Neural cell (in vitro differentiated cells): Measurements from ENCODE around the gene ABHD16B. TPM values are rescaled to one million over a fixed set of nuclear protein-coding genes. Genes with fewer than 3 reads are reported as not detected.

ENCODE experiments used
- H2AFZ ChIP-seq: fragments of 200-600, 300-800 bp; sonication (generic), shearing (Covaris generic); 2 replicates; pipeline ENCODE4 v1.6.0; 2014; ENCODE audit warnings: low read depth, mild to moderate bottlenecking, antibody characterized with exemption, low read length, moderate library complexity
- H3F3A ChIP-seq: fragments of 200-600 bp; shearing (Covaris generic); 2 replicates; pipeline ENCODE4 v1.6.1; 2016; ENCODE audit warnings: mild to moderate bottlenecking, moderate library complexity, mixed read lengths, antibody characterized with exemption, low read length; ENCODE audit not compliant: insufficient read depth, poor library complexity, severe bottlenecking
- H3K27ac ChIP-seq: fragments of 200-600, 300-800 bp; sonication (generic), shearing (Covaris generic); 2 replicates; pipeline ENCODE4 v1.5.1; 2014; ENCODE audit warnings: mild to moderate bottlenecking, low read length, moderate library complexity
- H3K27me3 ChIP-seq: fragments of 300-800, 200-600 bp; sonication (generic), shearing (Covaris generic); 2 replicates; pipeline ENCODE4 v1.6.0; 2014; ENCODE audit warnings: mild to moderate bottlenecking, low read depth, low read length, moderate library complexity; ENCODE audit not compliant: insufficient read depth
- H3K36me3 ChIP-seq: fragments of 300-800, 200-600 bp; sonication (generic), shearing (Covaris generic); 2 replicates; pipeline ENCODE4 v1.5.1; 2014; ENCODE audit warnings: mild to moderate bottlenecking, antibody characterized with exemption, low read length, moderate library complexity; ENCODE audit not compliant: insufficient read depth
- H3K4me2 ChIP-seq: fragments of 300-800, 200-600 bp; sonication (generic), shearing (Covaris generic); 2 replicates; pipeline ENCODE4 v1.6.0; 2014; ENCODE audit warnings: mild to moderate bottlenecking, low read length
- H3K4me3 ChIP-seq: fragments of 300-800, 200-600 bp; sonication (generic), shearing (Covaris generic); 2 replicates; pipeline ENCODE4 v1.5.1; 2014; ENCODE audit warnings: mild to moderate bottlenecking, low read length, moderate library complexity
- H3K79me2 ChIP-seq: fragments of 200-600 bp; shearing (Covaris generic); replicated peaks from 2 replicates; pipeline ENCODE4 v1.6.0; 2014; ENCODE audit warnings: mild to moderate bottlenecking, low read length, moderate library complexity; ENCODE audit not compliant: insufficient read depth
- H3K9ac ChIP-seq: fragments of 300-800, 200-600 bp; sonication (generic), shearing (Covaris generic); 2 replicates; pipeline ENCODE4 v1.6.1; 2016; ENCODE audit warnings: mild to moderate bottlenecking, low read length, mixed read lengths
- H3K9me2 ChIP-seq: fragments of 200-600 bp; shearing (Covaris generic); 2 replicates; pipeline ENCODE4 v1.6.1; 2016; ENCODE audit warnings: mild to moderate bottlenecking, low read length, mixed read lengths; ENCODE audit not compliant: insufficient read depth
- H3K9me3 ChIP-seq: fragments of 200-600, 300-800 bp; sonication (generic), shearing (Covaris generic); 2 replicates; pipeline ENCODE4 v1.6.1; 2016; ENCODE audit warnings: mild to moderate bottlenecking, mixed run types, low read length, moderate library complexity, mixed read lengths
- H4K20me1 ChIP-seq: fragments of 200-600 bp; shearing (Covaris generic); 2 replicates; pipeline ENCODE4 v1.6.1; 2016; ENCODE audit warnings: mild to moderate bottlenecking, mixed run types; ENCODE audit not compliant: insufficient read depth
- EP300 ChIP-seq: fragments of 450-650 bp; conservative IDR thresholded peaks from 2 replicates; pipeline ENCODE4 v1.6.1; 2014; ENCODE audit warnings: antibody characterized with exemption, mild to moderate bottlenecking, moderate library complexity; ENCODE audit not compliant: poor library complexity, severe bottlenecking
- EZH2 ChIP-seq: fragments of 200-600, 300-800 bp; shearing (Covaris generic), sonication (generic); IDR thresholded peaks from 2 replicates; pipeline ENCODE4 v1.6.1; 2014; ENCODE audit warnings: antibody characterized with exemption, low read length, borderline replicate concordance, mild to moderate bottlenecking; ENCODE audit not compliant: insufficient read depth, poor library complexity, severe bottlenecking
- MXI1 ChIP-seq: fragments of 450-650 bp; conservative IDR thresholded peaks from 2 replicates; pipeline ENCODE4 v1.6.1; 2014; ENCODE audit warnings: antibody characterized with exemption, mild to moderate bottlenecking; ENCODE audit not compliant: poor library complexity, severe bottlenecking
- POLR2AphosphoS5 ChIP-seq: IDR thresholded peaks from 2 replicates; pipeline ENCODE4 v1.6.1; 2012
- RAD21 ChIP-seq: fragments of 450-650 bp; conservative IDR thresholded peaks from 2 replicates; pipeline ENCODE4 v1.6.1; 2014; ENCODE audit warnings: antibody characterized with exemption, mild to moderate bottlenecking, moderate library complexity
- REST ChIP-seq: IDR thresholded peaks from 2 replicates; pipeline ENCODE4 v1.6.1; 2012; ENCODE audit warnings: borderline replicate concordance
- SMC3 ChIP-seq: fragments of 450-650 bp; conservative IDR thresholded peaks from 2 replicates; pipeline ENCODE4 v1.6.1; 2014; ENCODE audit warnings: antibody characterized with exemption, mild to moderate bottlenecking, moderate library complexity; ENCODE audit not compliant: poor library complexity
- TAF1 ChIP-seq: IDR thresholded peaks from 2 replicates; pipeline ENCODE4 v1.6.1; 2012; ENCODE audit warnings: low read depth
- polyA plus RNA-seq: library from polyadenylated mRNA; depleted of rRNA; stranded (reverse); fragments of >200 nt; gene quantifications from 2 replicates; pipeline ENCODE4 v1.2.3, GENCODE V29; 2014
- TF ChIP-seq, protein P1 (sequence below): fragments of 450-650 bp; IDR thresholded peaks from 2 replicates; pipeline ENCODE4 v1.5.1; 2014; ENCODE audit warnings: antibody characterized with exemption, mild to moderate bottlenecking, moderate library complexity; ENCODE audit not compliant: poor library complexity, severe bottlenecking

ABHD16B gene
- polyA plus RNA-seq, 1 donor from 2014 or later = not detected

- H3K4me3 ChIP-seq = no peak overlapping the region
- H4K20me1 ChIP-seq = no peaks in the 10 kb centered on the region
- no peaks in the 10 kb centered on the region for H3K79me2 ChIP-seq
- H3K9me2 ChIP-seq = no peaks in the 10 kb centered on the region
- no peak overlapping the region for H3K4me2 ChIP-seq
- no peaks in the 10 kb centered on the region for H3K9me3 ChIP-seq
- H3K27me3 ChIP-seq = no peaks in the 10 kb centered on the region
- H3K36me3 ChIP-seq = no peaks in the 10 kb centered on the region
- H3F3A ChIP-seq = no peaks in the 10 kb centered on the region
- no peak overlapping the region for H3K9ac ChIP-seq
- TF ChIP-seq SMC3 (no peak), POLR2AphosphoS5 (no peak), REST (no peak), MXI1 (no peak), TAF1 (no peak), RAD21 (no peak), EP300 (no peak), EZH2 (no peak)
- TF ChIP-seq, protein P1, sequence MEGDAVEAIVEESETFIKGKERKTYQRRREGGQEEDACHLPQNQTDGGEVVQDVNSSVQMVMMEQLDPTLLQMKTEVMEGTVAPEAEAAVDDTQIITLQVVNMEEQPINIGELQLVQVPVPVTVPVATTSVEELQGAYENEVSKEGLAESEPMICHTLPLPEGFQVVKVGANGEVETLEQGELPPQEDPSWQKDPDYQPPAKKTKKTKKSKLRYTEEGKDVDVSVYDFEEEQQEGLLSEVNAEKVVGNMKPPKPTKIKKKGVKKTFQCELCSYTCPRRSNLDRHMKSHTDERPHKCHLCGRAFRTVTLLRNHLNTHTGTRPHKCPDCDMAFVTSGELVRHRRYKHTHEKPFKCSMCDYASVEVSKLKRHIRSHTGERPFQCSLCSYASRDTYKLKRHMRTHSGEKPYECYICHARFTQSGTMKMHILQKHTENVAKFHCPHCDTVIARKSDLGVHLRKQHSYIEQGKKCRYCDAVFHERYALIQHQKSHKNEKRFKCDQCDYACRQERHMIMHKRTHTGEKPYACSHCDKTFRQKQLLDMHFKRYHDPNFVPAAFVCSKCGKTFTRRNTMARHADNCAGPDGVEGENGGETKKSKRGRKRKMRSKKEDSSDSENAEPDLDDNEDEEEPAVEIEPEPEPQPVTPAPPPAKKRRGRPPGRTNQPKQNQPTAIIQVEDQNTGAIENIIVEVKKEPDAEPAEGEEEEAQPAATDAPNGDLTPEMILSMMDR = no peak
- no peak overlapping the region for H3K27ac ChIP-seq
- H2AFZ ChIP-seq = no peak overlapping the region
Measured at GRCh38 chr20:63854069-63854765, 7.1 kb upstream of the ABHD16B start.

GRCh38 chr20:63854766-63855362 lies 6.4 kb upstream of the ABHD16B start:
- H3K4me2 ChIP-seq = no peak overlapping the region
- H3F3A ChIP-seq = no peaks in the 10 kb centered on the region
- no peaks in the 10 kb centered on the region for H3K9me3 ChIP-seq
- no peak overlapping the region for H3K9ac ChIP-seq
- no peak for TF ChIP-seq REST
- no peak for TF ChIP-seq TAF1
- TF ChIP-seq EZH2 = no peak
- no peak for TF ChIP-seq EP300
- TF ChIP-seq MXI1 = no peak
- no peak for TF ChIP-seq RAD21
- TF ChIP-seq, protein P1 = no peak
- no peak for TF ChIP-seq POLR2AphosphoS5
- no peak for TF ChIP-seq SMC3
- H3K27me3 ChIP-seq = no peaks in the 10 kb centered on the region
- no peaks in the 10 kb centered on the region for H4K20me1 ChIP-seq
- no peaks in the 10 kb centered on the region for H3K79me2 ChIP-seq
- H3K4me3 ChIP-seq = no peak overlapping the region
- H3K36me3 ChIP-seq = no peaks in the 10 kb centered on the region
- H3K9me2 ChIP-seq = no peaks in the 10 kb centered on the region
- no peak overlapping the region for H3K27ac ChIP-seq
- no peak overlapping the region for H2AFZ ChIP-seq
